ENCODE results near the gene GSDME.

The GSDME gene

DNA sequence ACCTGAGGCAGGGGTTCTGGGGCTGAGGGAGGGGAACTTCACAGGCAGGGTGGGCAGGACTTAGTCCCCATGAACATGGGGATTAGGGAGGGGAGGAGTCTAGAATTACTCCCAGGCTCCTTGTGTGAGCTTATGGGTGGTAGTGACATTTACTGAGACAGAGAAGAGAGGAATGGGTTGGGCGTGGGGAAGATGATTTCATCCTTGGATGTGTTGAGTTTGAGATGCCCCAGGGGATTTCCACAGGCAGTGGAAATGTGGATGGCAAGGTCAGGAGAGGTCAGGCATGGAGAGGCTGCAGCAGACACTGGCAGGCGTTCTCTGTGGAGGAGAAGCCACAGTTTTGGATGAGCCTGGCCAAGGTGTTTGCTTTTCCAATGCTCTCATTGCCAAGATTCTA, 26.4 kb upstream of the GSDME start:
- TF ChIP-seq CREB1 (IDR thresholded peaks at IDR 0.05; ENCODE audit: low read depth) = no peak
- TF ChIP-seq, protein P1, sequence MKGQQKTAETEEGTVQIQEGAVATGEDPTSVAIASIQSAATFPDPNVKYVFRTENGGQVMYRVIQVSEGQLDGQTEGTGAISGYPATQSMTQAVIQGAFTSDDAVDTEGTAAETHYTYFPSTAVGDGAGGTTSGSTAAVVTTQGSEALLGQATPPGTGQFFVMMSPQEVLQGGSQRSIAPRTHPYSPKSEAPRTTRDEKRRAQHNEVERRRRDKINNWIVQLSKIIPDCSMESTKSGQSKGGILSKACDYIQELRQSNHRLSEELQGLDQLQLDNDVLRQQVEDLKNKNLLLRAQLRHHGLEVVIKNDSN (IDR thresholded peaks at IDR 0.05) = no peak
- TF ChIP-seq, protein P2, sequence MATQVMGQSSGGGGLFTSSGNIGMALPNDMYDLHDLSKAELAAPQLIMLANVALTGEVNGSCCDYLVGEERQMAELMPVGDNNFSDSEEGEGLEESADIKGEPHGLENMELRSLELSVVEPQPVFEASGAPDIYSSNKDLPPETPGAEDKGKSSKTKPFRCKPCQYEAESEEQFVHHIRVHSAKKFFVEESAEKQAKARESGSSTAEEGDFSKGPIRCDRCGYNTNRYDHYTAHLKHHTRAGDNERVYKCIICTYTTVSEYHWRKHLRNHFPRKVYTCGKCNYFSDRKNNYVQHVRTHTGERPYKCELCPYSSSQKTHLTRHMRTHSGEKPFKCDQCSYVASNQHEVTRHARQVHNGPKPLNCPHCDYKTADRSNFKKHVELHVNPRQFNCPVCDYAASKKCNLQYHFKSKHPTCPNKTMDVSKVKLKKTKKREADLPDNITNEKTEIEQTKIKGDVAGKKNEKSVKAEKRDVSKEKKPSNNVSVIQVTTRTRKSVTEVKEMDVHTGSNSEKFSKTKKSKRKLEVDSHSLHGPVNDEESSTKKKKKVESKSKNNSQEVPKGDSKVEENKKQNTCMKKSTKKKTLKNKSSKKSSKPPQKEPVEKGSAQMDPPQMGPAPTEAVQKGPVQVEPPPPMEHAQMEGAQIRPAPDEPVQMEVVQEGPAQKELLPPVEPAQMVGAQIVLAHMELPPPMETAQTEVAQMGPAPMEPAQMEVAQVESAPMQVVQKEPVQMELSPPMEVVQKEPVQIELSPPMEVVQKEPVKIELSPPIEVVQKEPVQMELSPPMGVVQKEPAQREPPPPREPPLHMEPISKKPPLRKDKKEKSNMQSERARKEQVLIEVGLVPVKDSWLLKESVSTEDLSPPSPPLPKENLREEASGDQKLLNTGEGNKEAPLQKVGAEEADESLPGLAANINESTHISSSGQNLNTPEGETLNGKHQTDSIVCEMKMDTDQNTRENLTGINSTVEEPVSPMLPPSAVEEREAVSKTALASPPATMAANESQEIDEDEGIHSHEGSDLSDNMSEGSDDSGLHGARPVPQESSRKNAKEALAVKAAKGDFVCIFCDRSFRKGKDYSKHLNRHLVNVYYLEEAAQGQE (IDR thresholded peaks at IDR 0.05; ENCODE audit: low read depth) = no peak
- TF ChIP-seq YY1 (IDR thresholded peaks at IDR 0.05; ENCODE audit: low read depth) = no peak

DNA sequence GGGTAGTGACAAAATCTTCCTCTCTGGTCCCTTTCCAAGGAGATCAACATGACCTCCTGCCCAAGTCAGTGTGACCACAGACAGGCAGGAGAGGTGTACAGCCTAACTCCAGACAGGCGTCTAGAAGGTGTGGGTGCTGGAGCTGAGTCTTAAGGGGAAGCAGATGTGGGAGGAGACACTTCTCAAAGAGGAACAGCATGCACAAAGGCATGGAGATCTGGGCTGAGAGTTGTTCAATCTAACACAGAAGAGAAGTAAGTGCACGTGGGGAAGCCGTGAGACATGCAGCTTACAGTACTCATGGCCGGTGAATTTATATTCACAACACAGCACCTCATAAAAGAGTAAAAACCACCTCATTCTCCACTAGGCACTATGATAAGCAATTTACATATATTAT, 23.8 kb upstream of the GSDME start:
- TF ChIP-seq CEBPB (IDR thresholded peaks at IDR 0.05) (no peak), ZBTB7A (IDR thresholded peaks at IDR 0.05; ENCODE audit: low read depth) (no peak), EP300 (IDR thresholded peaks at IDR 0.05; ENCODE audit: borderline replicate concordance) (no peak), YY1 (IDR thresholded peaks at IDR 0.05; ENCODE audit: low read depth) (no peak), NFIC (IDR thresholded peaks at IDR 0.05) (no peak), TCF12 (IDR thresholded peaks at IDR 0.05; ENCODE audit: low read depth) (no peak), TAF1 (IDR thresholded peaks at IDR 0.05; ENCODE audit: low read depth) (no peak), EGR1 (IDR thresholded peaks at IDR 0.05) (no peak), CREB1 (IDR thresholded peaks at IDR 0.05; ENCODE audit: low read depth) (no peak), MAX (IDR thresholded peaks at IDR 0.05) (no peak), TEAD4 (IDR thresholded peaks at IDR 0.05) (no peak), RAD21 (IDR thresholded peaks at IDR 0.05; ENCODE audit: low read depth) (no peak), FOXM1 (IDR thresholded peaks at IDR 0.05; ENCODE audit: borderline replicate concordance, low read depth) (no peak)
- TF ChIP-seq, protein P1 (IDR thresholded peaks at IDR 0.05) = no peak
- TF ChIP-seq, protein P2 (IDR thresholded peaks at IDR 0.05; ENCODE audit: low read depth) = no peak

DNA sequence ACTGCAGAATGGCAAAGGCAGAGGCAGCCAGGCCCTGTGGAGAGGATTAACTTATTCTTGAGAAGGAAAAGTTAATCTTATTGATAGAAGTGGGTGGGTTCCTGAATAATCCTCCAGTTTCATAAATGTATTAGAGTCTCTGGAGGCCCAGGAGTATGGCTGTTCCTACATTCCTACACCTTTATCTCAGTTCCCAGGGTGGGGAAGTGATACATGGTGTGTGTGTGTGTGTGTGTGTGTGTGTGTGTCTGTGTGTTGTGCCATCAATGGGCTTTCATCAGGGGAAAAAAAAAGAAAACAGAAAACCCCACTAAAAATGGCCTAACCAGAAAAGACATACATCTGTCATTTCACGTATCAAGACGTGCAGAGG, 22.0 kb upstream of the GSDME start:
- TF ChIP-seq, protein P2 (IDR thresholded peaks at IDR 0.05; ENCODE audit: low read depth) = no peak
- TF ChIP-seq TEAD4 (IDR thresholded peaks at IDR 0.05) = no peak
- no peak for TF ChIP-seq CREB1 (IDR thresholded peaks at IDR 0.05; ENCODE audit: low read depth)

- TF ChIP-seq CEBPB (IDR thresholded peaks at IDR 0.05) = no peak
- no peak for TF ChIP-seq CREB1 (IDR thresholded peaks at IDR 0.05; ENCODE audit: low read depth)
- no peak for TF ChIP-seq ZBTB7A (IDR thresholded peaks at IDR 0.05; ENCODE audit: low read depth)
- no peak for TF ChIP-seq FOXM1 (IDR thresholded peaks at IDR 0.05; ENCODE audit: borderline replicate concordance, low read depth)
- no peak for TF ChIP-seq TCF12 (IDR thresholded peaks at IDR 0.05; ENCODE audit: low read depth)
- no peak for TF ChIP-seq YY1 (IDR thresholded peaks at IDR 0.05; ENCODE audit: low read depth)
- TF ChIP-seq TEAD4 (IDR thresholded peaks at IDR 0.05) = no peak
Observed at GRCh38 chr7:24778543-24779282, 21.4 kb upstream of the GSDME start.

DNA sequence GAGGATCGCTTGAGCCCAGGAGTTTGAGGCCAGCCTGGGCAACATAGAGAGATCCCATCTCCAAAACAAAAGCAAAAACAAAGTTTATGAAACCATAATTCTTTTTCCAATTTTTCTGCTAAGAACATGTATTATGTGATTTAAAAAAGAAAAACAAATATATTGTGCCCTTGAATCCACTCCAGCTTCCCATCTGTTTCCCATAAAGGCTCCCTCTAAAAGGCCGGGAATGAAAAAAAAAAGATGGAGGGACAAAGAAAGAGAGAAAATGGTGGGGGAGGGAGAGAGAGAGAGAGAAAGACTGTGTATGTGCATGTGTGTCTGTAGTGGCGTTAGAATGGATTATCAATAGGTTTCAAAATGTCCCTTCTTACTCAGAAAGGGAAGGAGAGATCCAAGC, 20.5 kb upstream of the GSDME start:
- TF ChIP-seq RAD21 (IDR thresholded peaks at IDR 0.05; ENCODE audit: low read depth) = no peak
- TF ChIP-seq, protein P1 (IDR thresholded peaks at IDR 0.05) = no peak
- TF ChIP-seq ZBTB7A (IDR thresholded peaks at IDR 0.05; ENCODE audit: low read depth) = no peak
- TF ChIP-seq EP300 (IDR thresholded peaks at IDR 0.05; ENCODE audit: borderline replicate concordance) = no peak
- no peak for TF ChIP-seq MAX (IDR thresholded peaks at IDR 0.05)
- no peak for TF ChIP-seq TAF1 (IDR thresholded peaks at IDR 0.05; ENCODE audit: low read depth)
- TF ChIP-seq NFIC (IDR thresholded peaks at IDR 0.05) = no peak
- TF ChIP-seq TEAD4 (IDR thresholded peaks at IDR 0.05) = no peak
- TF ChIP-seq, protein P2 (IDR thresholded peaks at IDR 0.05; ENCODE audit: low read depth) = no peak
- TF ChIP-seq TCF12 (IDR thresholded peaks at IDR 0.05; ENCODE audit: low read depth) = no peak
- no peak for TF ChIP-seq FOXM1 (IDR thresholded peaks at IDR 0.05; ENCODE audit: borderline replicate concordance, low read depth)
- no peak for TF ChIP-seq CEBPB (IDR thresholded peaks at IDR 0.05)
- no peak for TF ChIP-seq CREB1 (IDR thresholded peaks at IDR 0.05; ENCODE audit: low read depth)
- no peak for TF ChIP-seq YY1 (IDR thresholded peaks at IDR 0.05; ENCODE audit: low read depth)
- TF ChIP-seq EGR1 (IDR thresholded peaks at IDR 0.05) = no peak

Data from Ishikawa (cell line).